Stimulated activated naive CD8-positive, alpha-beta T cell treated with anti-CD3 and anti-CD28 coated beads, Interleukin-15, amount 100 ng/mL, for 72 hours (primary cell): ENCODE data around the gene CEP72.
"Not testable (repeated sequence)": the region's sequence is repeated elsewhere in the genome, so short reads cannot be mapped to it uniquely, and the experiment has no call there.

Source experiments
- ATAC-seq: fragments of 150-1000 bp; cut with Tn5 transposase; 2 replicates; pipeline ENCODE4 v1.10.0; 2021; ENCODE audit warnings: mild to moderate bottlenecking, moderate library complexity
- DNase-seq, 2 donors: peaks; one replicate each; pipeline ENCODE4 v3.0.0; 2021 to 2022
- H3K27ac Mint-ChIP-seq, 2 donors: one replicate each; pipeline ENCODE4 v1.8.0; 2022; ENCODE audit warnings: mild to moderate bottlenecking in 2 of 2, mixed read lengths in 2 of 2, moderate library complexity in 2 of 2
- H3K27me3 Mint-ChIP-seq: one replicate; pipeline ENCODE4 v1.8.0; 2022; ENCODE audit warnings: mixed read lengths
- H3K4me1 Mint-ChIP-seq: one replicate; pipeline ENCODE4 v1.8.0; 2022; ENCODE audit warnings: mild to moderate bottlenecking, mixed read lengths
- H3K4me3 Mint-ChIP-seq, 2 donors: one replicate each; pipeline ENCODE4 v1.8.0; 2022; ENCODE audit warnings: mild to moderate bottlenecking in 2 of 2, mixed read lengths in 2 of 2, moderate library complexity in 1 of 2
- H3K9me3 Mint-ChIP-seq, 2 donors: one replicate each; pipeline ENCODE4 v1.8.0; 2022; ENCODE audit warnings: mixed read lengths in 2 of 2

Gene CEP72

DNA sequence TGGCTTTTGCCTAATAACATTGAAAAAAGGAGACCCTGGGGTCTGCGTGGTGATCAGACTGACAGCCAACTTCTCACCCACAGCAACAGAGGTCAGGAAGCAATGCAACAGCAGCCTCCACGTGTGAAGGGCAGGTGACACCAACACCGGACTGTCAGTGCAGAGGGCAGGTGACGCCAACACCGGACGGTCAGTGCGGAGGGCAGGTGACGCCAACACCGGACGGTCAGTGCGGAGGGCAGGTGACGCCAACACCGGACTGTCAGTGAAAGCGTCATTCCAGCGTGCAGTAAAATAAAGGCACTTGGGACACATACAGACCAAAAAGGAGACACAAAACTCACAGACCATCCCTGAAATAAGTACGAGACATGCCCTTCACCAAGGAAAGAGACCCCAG lies 37.2 kb upstream of the CEP72 start:
- DNase-seq (no peak), ATAC-seq (no peak)
- Mint-ChIP-seq H3K27me3 (peaks cover 56% of the 10 kb centered on the region), H3K4me3 (no peak overlapping the region), H3K4me1 (no peaks in the 10 kb centered on the region), H3K9me3 (peaks cover 14 to 20% of the 10 kb centered on the region in 2 donors), H3K27ac (no peak overlapping the region)

DNA sequence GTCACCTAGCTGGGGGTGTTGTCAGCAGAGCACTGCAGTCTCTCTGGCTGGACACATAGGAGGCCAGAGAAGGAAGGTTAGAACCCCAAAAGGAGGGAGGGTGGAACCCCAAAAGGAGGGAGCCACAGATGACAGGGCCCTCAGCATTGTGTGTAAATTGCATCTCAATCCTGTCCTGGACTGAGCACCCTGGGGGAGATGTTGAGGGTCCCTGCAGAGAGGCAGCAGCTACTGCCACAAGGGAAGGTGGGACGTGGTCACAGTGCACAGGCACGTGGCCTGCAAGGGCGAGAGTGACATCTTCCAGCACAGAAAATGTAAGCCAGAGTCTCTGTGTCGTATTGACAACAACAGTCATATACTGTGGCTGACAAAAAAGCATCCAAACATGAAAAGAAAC lies 36.5 kb upstream of the CEP72 start:
- Mint-ChIP-seq H3K27ac (no peak overlapping the region), H3K4me1 (no peaks in the 10 kb centered on the region), H3K27me3 (peaks cover 63% of the 10 kb centered on the region), H3K9me3 (peaks cover 14 to 20% of the 10 kb centered on the region in 2 donors), H3K4me3 (no peak overlapping the region)
- ATAC-seq (no peak), DNase-seq (no peak)

GRCh38 chr5:577214-577613 lies 34.9 kb upstream of the CEP72 start:
- ATAC-seq, H3K4me1 Mint-ChIP-seq, H3K27ac Mint-ChIP-seq, DNase-seq, H3K4me3 Mint-ChIP-seq: not testable (repeated sequence)
- Mint-ChIP-seq H3K27me3 (peaks cover 79% of the 10 kb centered on the region), H3K9me3 (peaks cover 14 to 20% of the 10 kb centered on the region in 2 donors)

DNA sequence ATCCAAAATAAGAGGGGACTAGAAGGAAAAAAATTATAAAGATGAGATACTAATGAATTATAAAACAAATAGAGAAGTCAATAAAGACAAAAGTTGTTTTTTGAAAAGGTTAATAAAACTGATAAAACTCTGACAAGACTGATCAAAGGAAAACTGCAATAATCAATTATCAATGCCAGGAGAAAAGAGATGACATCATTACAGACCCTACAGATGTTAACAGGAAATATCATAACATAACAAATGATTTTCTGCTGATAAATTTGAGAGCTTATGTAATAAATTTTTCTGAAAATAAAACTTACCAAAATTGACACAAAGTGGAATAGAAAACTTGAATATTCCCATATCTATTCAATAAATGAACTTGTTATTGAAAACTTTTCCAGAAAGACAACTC lies 34.3 kb upstream of the CEP72 start:
- Mint-ChIP-seq H3K9me3 (peaks cover 14 to 20% of the 10 kb centered on the region in 2 donors), H3K4me1 (no peaks in the 10 kb centered on the region), H3K27me3 (peaks cover 85% of the 10 kb centered on the region), H3K4me3 (no peak overlapping the region), H3K27ac (no peak overlapping the region)
- ATAC-seq (no peak), DNase-seq (no peak)

DNA sequence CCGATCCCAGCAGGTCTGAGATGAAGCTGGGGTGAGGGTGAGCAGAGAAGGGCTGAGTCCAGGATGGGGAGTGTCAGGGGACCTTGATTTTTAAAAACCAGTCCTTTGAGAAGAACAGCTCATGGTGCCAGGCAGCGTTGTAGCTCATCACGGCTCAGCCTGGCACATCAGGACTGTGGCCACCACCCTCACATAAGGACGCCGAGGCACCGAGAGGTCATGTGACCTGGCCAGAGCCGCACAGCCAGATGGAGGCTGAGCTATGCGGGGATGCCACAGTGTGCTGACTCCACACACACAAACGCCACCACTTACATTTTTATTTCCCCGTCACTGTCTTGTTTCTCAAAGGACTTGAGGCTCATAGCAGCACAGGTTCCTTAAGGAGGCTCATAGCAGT lies 32.9 kb upstream of the CEP72 start:
- peaks cover 81% of the 10 kb centered on the region for H3K27me3 Mint-ChIP-seq
- H3K9me3 Mint-ChIP-seq = peaks cover 14 to 27% of the 10 kb centered on the region in 2 donors
- H3K4me1 Mint-ChIP-seq = no peaks in the 10 kb centered on the region
- no peak overlapping the region for H3K27ac Mint-ChIP-seq
- H3K4me3 Mint-ChIP-seq = no peak overlapping the region
- ATAC-seq = no peak
- no peak for DNase-seq

- Mint-ChIP-seq H3K27me3 (peaks cover 75% of the 10 kb centered on the region), H3K27ac (no peak overlapping the region), H3K4me1 (no peaks in the 10 kb centered on the region), H3K9me3 (peaks cover 14 to 25% of the 10 kb centered on the region in 2 donors), H3K4me3 (no peak overlapping the region)
- no peak for DNase-seq
- no peak for ATAC-seq
Measured at GRCh38 chr5:579746-580366, 32.3 kb upstream of the CEP72 start.

DNA sequence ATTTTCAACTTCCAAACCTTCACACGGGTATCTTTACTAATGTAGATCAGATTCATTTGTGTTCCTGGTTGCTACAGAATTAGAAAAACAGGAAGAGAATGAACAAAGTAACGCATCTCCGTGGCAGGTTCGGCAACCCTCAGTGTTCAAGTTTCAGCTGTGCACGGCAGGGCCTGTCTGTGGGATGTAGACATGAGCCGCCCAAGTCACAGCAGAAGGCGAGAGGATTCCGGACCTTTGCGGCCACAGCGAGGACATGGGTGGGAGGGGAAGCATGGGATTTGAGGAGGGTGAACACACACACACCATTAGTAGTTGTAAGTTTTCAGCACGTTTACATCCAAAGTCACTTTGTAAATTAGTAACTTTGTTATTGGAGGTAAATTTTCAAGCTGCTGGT lies 31.7 kb upstream of the CEP72 start:
- H3K27ac Mint-ChIP-seq = no peak overlapping the region
- H3K4me1 Mint-ChIP-seq = no peaks in the 10 kb centered on the region
- DNase-seq (no peak), ATAC-seq (no peak)
- peaks cover 12 to 19% of the 10 kb centered on the region in 2 donors for H3K9me3 Mint-ChIP-seq
- peaks cover 74% of the 10 kb centered on the region for H3K27me3 Mint-ChIP-seq
- H3K4me3 Mint-ChIP-seq = no peak overlapping the region

DNA sequence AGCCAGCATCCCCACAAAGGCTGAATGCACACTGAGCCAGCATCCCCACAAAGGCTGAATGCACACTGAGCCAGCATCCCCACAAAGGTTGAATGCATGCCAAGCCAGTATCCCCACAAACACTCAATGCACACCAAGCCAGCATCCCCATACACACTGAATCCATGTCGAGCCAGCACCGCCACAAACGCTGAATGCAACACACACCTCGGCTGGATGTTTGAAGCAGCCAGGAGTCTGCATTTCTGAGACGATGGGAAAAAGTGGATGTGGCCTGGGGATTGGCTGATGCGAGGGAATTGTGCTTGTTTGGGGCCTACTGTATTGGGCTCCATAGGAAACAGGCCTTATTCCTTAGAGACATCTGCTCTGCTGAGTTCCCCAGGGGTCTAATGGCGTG lies 30.9 kb upstream of the CEP72 start:
- no peak overlapping the region for H3K27ac Mint-ChIP-seq
- DNase-seq (no peak), ATAC-seq (no peak)
- H3K9me3 Mint-ChIP-seq = peaks cover 4 to 11% of the 10 kb centered on the region in 2 donors
- peaks cover 70% of the 10 kb centered on the region for H3K27me3 Mint-ChIP-seq
- H3K4me3 Mint-ChIP-seq = no peak overlapping the region
- H3K4me1 Mint-ChIP-seq = no peaks in the 10 kb centered on the region

- DNase-seq (no peak), ATAC-seq (no peak)
- Mint-ChIP-seq H3K27me3 (peaks cover 64% of the 10 kb centered on the region), H3K27ac (no peak overlapping the region), H3K4me3 (no peak overlapping the region), H3K4me1 (no peaks in the 10 kb centered on the region), H3K9me3 (peaks cover 0 to 7% of the 10 kb centered on the region in 2 donors)
Measured at GRCh38 chr5:581941-582340, 30.2 kb upstream of the CEP72 start.

GRCh38 chr5:582445-582844 lies 29.7 kb upstream of the CEP72 start:
- not testable (repeated sequence) for H3K9me3 Mint-ChIP-seq, H3K27ac Mint-ChIP-seq, H3K4me1 Mint-ChIP-seq, DNase-seq, ATAC-seq, H3K4me3 Mint-ChIP-seq
- H3K27me3 Mint-ChIP-seq = peaks cover 67% of the 10 kb centered on the region

GRCh38 chr5:582936-583635 lies 29.1 kb upstream of the CEP72 start:
- no peaks in the 10 kb centered on the region for H3K4me1 Mint-ChIP-seq
- H3K27me3 Mint-ChIP-seq = peaks cover 72% of the 10 kb centered on the region
- ATAC-seq (no peak), DNase-seq (no peak)
- H3K9me3 Mint-ChIP-seq = peaks cover 0 to 13% of the 10 kb centered on the region in 2 donors
- H3K4me3 Mint-ChIP-seq = no peak overlapping the region
- no peak overlapping the region for H3K27ac Mint-ChIP-seq

DNA sequence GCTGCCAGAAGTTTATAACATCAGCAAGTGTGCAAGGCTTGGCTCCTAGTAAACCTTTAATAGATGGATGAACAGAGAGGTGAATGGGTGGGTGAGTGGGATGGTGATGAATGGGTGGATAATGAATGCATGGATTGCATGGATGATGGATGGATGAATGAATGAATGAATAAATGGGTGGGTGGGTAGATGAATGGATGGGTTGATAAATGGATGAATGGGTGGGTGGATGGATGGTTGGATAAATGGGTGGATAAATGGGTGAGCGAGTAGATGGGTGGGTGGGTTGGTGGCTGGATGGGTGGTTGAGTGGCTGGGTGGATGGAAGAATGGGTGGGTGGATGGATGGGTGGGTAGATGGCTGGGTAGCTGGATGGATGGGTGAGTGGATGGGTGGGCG lies 28.5 kb upstream of the CEP72 start:
- H3K27ac Mint-ChIP-seq = no peak overlapping the region
- no peaks in the 10 kb centered on the region for H3K4me1 Mint-ChIP-seq
- no peak overlapping the region for H3K4me3 Mint-ChIP-seq
- no peak for ATAC-seq
- peaks cover 0 to 16% of the 10 kb centered on the region in 2 donors for H3K9me3 Mint-ChIP-seq
- DNase-seq = no peak
- H3K27me3 Mint-ChIP-seq = peaks cover 67% of the 10 kb centered on the region

DNA sequence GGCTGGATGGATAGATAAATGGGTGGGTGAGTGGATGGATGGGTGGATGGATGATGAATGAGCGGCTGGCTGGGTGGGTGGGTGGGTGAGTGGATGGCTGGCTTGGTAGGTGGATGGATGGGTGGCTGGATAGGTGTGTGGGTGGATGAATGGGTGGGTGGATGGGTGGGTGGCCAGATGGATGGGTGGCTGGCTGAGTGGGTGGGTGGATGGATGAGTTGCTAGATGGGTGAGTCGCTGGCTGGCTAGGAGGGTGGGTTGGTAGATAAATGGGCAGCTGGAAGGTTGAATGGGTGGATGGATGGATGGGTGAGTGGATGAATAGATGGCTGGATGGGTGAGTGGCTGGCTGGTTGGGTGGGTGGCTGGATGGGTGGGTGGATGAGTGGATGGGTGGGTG lies 27.9 kb upstream of the CEP72 start:
- no peak for DNase-seq
- no peak overlapping the region for H3K27ac Mint-ChIP-seq
- no peak overlapping the region for H3K4me3 Mint-ChIP-seq
- peaks cover under 1% of the 10 kb centered on the region for H3K4me1 Mint-ChIP-seq
- ATAC-seq = no peak
- peaks cover 62% of the 10 kb centered on the region for H3K27me3 Mint-ChIP-seq
- H3K9me3 Mint-ChIP-seq = peaks cover 0 to 16% of the 10 kb centered on the region in 2 donors

GRCh38 chr5:584846-585245 lies 27.3 kb upstream of the CEP72 start:
- Mint-ChIP-seq H3K4me3 (no peak overlapping the region), H3K27me3 (peaks cover 57% of the 10 kb centered on the region), H3K4me1 (peaks cover 6% of the 10 kb centered on the region), H3K9me3 (peaks cover 6 to 23% of the 10 kb centered on the region in 2 donors), H3K27ac (no peak overlapping the region)
- no peak for DNase-seq
- ATAC-seq = no peak

DNA sequence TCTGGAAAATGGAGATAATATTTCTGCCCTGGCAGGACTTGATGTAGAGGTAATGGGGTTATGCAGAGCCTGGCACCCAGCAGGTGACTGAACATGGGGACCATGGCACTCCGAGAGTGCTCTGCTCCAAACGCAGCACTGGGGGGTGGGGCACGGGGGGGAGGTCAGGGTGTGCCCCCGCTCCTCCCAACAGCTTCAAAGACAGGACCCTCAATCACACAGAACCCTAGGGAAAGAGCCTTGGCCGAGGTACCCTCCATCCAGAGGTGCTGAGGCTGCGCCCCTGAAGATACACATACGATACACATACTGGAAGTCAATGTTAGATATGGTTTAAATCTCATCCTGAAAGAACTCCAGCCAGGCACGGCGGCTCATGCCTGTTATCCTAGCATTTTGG lies 26.6 kb upstream of the CEP72 start:
- H3K4me3 Mint-ChIP-seq = no peak overlapping the region
- no peak for ATAC-seq
- peaks cover 6 to 24% of the 10 kb centered on the region in 2 donors for H3K9me3 Mint-ChIP-seq
- DNase-seq = no peak
- H3K4me1 Mint-ChIP-seq = peaks cover 6% of the 10 kb centered on the region
- peaks cover 51% of the 10 kb centered on the region for H3K27me3 Mint-ChIP-seq
- H3K27ac Mint-ChIP-seq = no peak overlapping the region

DNA sequence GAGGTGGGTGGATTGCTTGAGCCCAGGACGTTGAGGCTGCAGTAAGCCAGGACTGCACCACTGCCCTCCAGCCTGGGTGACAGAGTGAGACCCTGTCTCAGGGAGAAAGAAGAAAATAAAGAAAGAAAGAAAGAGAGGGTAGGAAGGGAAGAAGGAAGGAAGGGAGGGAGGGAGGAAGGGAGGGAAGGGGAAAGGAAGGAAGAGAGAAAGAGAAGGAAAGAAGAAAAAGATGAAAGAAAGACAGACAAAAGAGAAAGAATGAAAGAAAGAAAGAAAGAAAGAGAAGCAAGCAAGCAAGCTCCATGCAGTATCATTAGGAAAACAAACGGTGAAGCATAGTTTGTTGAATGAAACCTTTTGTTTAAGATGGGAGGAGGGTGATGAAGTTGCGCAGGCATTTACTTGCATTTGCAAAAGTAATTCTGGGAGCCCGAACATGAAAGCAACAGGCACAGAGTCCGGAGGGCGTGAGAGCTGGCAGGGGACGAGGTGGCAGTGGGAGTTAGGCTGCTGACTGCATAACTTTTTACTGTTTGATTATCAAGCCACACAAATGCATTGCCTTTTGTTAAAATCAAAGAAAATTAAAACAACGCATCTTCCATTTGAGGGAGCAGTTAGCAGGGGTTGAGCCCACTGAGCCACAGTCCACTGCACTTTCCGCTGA lies 26.0 kb upstream of the CEP72 start:
- H3K9me3 Mint-ChIP-seq = peaks cover 6 to 24% of the 10 kb centered on the region in 2 donors
- peaks cover 51% of the 10 kb centered on the region for H3K27me3 Mint-ChIP-seq
- ATAC-seq (no peak), DNase-seq (no peak)
- H3K4me3 Mint-ChIP-seq = no peak overlapping the region
- no peak overlapping the region for H3K27ac Mint-ChIP-seq
- peaks cover 6% of the 10 kb centered on the region for H3K4me1 Mint-ChIP-seq
